Testis (tissue), 3 donors: Measurements from ENCODE around the gene TRPM3. TPM values are rescaled to one million over a fixed set of nuclear protein-coding genes. Genes with fewer than 3 reads are reported as not detected.

Experiments used
- DNase-seq: peaks from one replicate; pipeline ENCODE4 v3.0.0-alpha.2; 2019
- H3K27ac ChIP-seq, 2 donors: fragments of 200-600 bp; sonication (generic); one replicate each; pipeline ENCODE4 v1.5.1; 2019
- H3K27me3 ChIP-seq: fragments of 200-600 bp; sonication (generic); one replicate; pipeline ENCODE4 v1.5.1; 2019
- H3K36me3 ChIP-seq: fragments of 200-600 bp; sonication (generic); one replicate; pipeline ENCODE4 v1.5.1; 2017; ENCODE audit warnings: low read depth; ENCODE audit errors: missing control alignments
- H3K4me1 ChIP-seq: fragments of 200-600 bp; sonication (generic); one replicate; pipeline ENCODE4 v1.5.1; 2019
- H3K4me3 ChIP-seq, 2 donors: fragments of 200-600 bp; sonication (generic); one replicate each; pipeline ENCODE4 v1.5.1; 2017 to 2019
- H3K9me3 ChIP-seq: fragments of 200-600 bp; sonication (generic); one replicate; pipeline ENCODE4 v1.5.1; 2017
- CTCF ChIP-seq, 3 experiments: fragments of 450-650 bp in 2 of 3; fragments of 200-600 bp in 1 of 3; sonication (generic) in 1 of 3; IDR thresholded peaks; one replicate each; pipeline ENCODE4 v1.5.1; 2016 to 2019; ENCODE audit warnings: antibody characterized with exemption in 3 of 3, mild to moderate bottlenecking in 2 of 3, moderate library complexity in 1 of 3
- POLR2A ChIP-seq: fragments of 450-650 bp; IDR thresholded peaks from one replicate; pipeline ENCODE4 v1.6.1; 2017; ENCODE audit warnings: antibody characterized with exemption, mild to moderate bottlenecking, moderate library complexity
- WGBS, 2 donors: methylation state at CpG; one replicate each; pipeline ENCODE4 v1.1.5; 2018; 5-methylcytosine and 5-hydroxymethylcytosine counted together
- intact Hi-C: fragments of 100-400 bp; cut with DNase I; formaldehyde crosslinking; loops from one replicate; pipeline ENCODE4 v1.15.1; 2023; ENCODE audit warnings: low total_unique reads
- polyA plus RNA-seq: library from polyadenylated mRNA; stranded (reverse); fragments of 350-450 nt; fragmentation: Illumina TruSeq; extraction: RNeasy Lipid Tissue Mini Kit (QIAGEN cat#74804); gene quantifications from one replicate; pipeline ENCODE4 v1.2.3, GENCODE V29; 2014; ENCODE audit warnings: low read depth, low replicate concordance; ENCODE audit not compliant: insufficient read depth
- total RNA-seq, 2 donors: library from RNA; depleted of rRNA; stranded (reverse); fragments of >200 nt; gene quantifications; one replicate each; pipeline ENCODE4 v1.2.3, GENCODE V29; 2016

Gene TRPM3
- total and polyA plus RNA-seq, 3 donors from 2014 or later: 4.1 to 54.3 (median 43.9) TPM

DNA sequence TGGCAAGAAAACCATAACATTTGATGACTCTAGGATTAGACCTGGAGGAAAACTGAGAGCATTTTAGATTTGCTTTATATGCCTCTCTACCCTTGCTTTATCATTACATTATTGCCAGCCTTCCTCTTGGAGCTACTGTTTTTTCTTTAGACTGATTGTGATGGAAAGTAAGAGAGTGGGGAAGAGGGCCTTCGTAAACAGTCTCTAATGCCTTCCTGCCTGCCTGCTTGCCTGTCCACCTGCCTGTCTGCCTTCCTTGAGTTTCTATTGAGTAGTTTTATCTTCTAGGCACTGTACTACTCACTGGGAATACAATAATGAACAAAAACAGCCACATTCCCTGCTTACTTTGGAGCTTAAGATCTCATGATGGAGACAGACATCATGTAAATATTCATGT, 189.3 kb downstream of the TRPM3 start:
- H3K27ac ChIP-seq: no peak overlapping the region
- 83 to 97% methylated on average over 1 of the region's 1 CpG for WGBS, 2 donors
- DNase-seq: no peak
- H3K9me3 ChIP-seq: no peaks in the 10 kb centered on the region
- H3K27me3 ChIP-seq: no peaks in the 10 kb centered on the region
- intact Hi-C loops: no loop called here
- no peak for TF ChIP-seq CTCF (IDR thresholded peaks at IDR 0.05)
- no peak for TF ChIP-seq POLR2A
- H3K4me1 ChIP-seq: no peaks in the 10 kb centered on the region
- H3K4me3 ChIP-seq: no peak overlapping the region
- H3K36me3 ChIP-seq: no peaks in the 10 kb centered on the region

DNA sequence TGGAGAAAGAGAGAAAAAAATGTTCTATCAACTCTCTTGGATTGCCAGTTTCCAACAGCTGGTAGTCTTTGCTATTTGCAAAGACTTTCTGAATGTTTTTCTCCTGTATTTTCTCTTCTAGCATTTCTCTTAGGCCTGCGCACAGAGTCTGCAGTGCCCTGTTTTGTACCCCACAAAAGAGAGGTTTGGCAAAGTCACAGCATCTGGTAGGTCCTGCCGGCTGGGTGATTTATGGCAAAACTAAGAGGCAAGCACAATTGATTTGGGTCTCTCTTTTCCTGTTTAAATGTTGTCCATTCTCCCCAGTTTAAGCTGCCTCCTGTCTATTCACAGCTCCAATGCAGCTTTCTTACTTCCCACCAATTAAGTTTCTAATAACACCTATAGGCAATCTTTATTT, 193.9 kb downstream of the TRPM3 start:
- no peaks in the 10 kb centered on the region for H3K36me3 ChIP-seq
- H3K4me3 ChIP-seq: no peak overlapping the region
- H3K9me3 ChIP-seq: no peaks in the 10 kb centered on the region
- no peak for TF ChIP-seq CTCF (IDR thresholded peaks at IDR 0.05)
- no peak for TF ChIP-seq POLR2A
- H3K27ac ChIP-seq: no peak overlapping the region
- WGBS, 2 donors: 83 to 90% methylated on average over 2 of the region's 2 CpGs
- intact Hi-C loops: no loop called here
- no peak for DNase-seq
- no peaks in the 10 kb centered on the region for H3K27me3 ChIP-seq
- H3K4me1 ChIP-seq: no peaks in the 10 kb centered on the region

DNA sequence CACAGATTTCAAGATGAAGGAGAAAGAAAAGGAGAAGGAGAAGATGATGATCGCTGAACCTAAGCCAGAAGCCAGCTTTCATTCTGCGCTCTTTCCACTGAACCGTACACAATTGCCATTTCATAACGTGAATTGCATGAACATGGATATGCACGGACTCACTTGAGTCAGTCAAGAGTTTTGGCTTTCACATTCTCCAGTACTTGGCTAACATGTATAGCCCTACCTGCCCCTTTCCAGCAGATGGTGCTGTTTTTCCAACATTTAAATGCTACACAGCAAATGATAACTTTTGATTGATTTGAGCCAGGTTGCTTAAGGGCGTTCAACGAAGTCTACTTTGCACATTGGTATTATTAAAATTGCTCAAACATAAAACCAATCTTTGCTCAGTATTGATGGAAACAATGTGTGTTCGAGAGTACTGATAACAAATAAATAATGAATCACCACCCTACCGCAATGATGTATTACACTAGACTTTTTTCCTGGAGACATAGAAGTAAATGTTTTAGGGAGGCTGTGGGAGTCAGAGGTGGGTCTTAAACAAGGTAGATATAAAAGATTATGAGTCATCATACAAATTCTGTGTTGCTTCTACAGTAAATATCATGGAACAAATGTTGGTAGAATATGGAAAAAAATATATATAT, 196.4 kb downstream of the TRPM3 start:
- 23 to 27% methylated on average over 9 of the region's 9 CpGs for WGBS, 2 donors
- H3K27me3 ChIP-seq: no peaks in the 10 kb centered on the region
- no peaks in the 10 kb centered on the region for H3K9me3 ChIP-seq
- peak; percentile 59 for DNase-seq
- no peaks in the 10 kb centered on the region for H3K36me3 ChIP-seq
- no peak overlapping the region for H3K27ac ChIP-seq
- intact Hi-C loops: no loop called here
- TF ChIP-seq CTCF (IDR thresholded peaks at IDR 0.05): peak; percentile 70 to 71 (median 70)
- TF ChIP-seq POLR2A: no peak
- no peak overlapping the region for H3K4me3 ChIP-seq
- no peaks in the 10 kb centered on the region for H3K4me1 ChIP-seq

- H3K4me3 ChIP-seq: no peak overlapping the region
- intact Hi-C loops: no loop called here
- 37 to 43% methylated on average over 6 of the region's 6 CpGs for WGBS, 2 donors
- H3K27me3 ChIP-seq: no peaks in the 10 kb centered on the region
- H3K4me1 ChIP-seq: no peaks in the 10 kb centered on the region
- no peak for DNase-seq
- H3K9me3 ChIP-seq: no peaks in the 10 kb centered on the region
- no peak overlapping the region for H3K27ac ChIP-seq
- no peak for TF ChIP-seq POLR2A
- no peak for TF ChIP-seq CTCF (IDR thresholded peaks at IDR 0.05)
- H3K36me3 ChIP-seq: no peaks in the 10 kb centered on the region
Measured at GRCh38 chr9:70924380-70924779, 197.0 kb downstream of the TRPM3 start.

GRCh38 chr9:70923961-70924360, 197.5 kb downstream of the TRPM3 start:
- WGBS, 2 donors: 67 to 73% methylated on average over 1 of the region's 1 CpG
- intact Hi-C loops: no loop called here
- Histone ChIP-seq H3K27me3 (no peaks in the 10 kb centered on the region), H3K4me3 (no peak overlapping the region), H3K4me1 (no peaks in the 10 kb centered on the region), H3K36me3 (no peaks in the 10 kb centered on the region), H3K9me3 (no peaks in the 10 kb centered on the region), H3K27ac (no peak overlapping the region)
- DNase-seq: no peak
- TF ChIP-seq CTCF (IDR thresholded peaks at IDR 0.05) (no peak), POLR2A (no peak)
